Stimulated activated CD8-positive, alpha-beta memory T cell treated with anti-CD3 and anti-CD28 coated beads, Interleukin-7, amount 100 ng/mL, for 24 hours (primary cell): Measurements from ENCODE around the gene NLGN4Y.

Experiments used
- DNase-seq: peaks from one replicate; pipeline ENCODE4 v3.0.0-alpha.2; 2020; ENCODE audit warnings: low read depth

NLGN4Y gene

GRCh38 chrY:14644157-14644952 is 120.0 kb downstream of the NLGN4Y start:
- DNase-seq, result no peak

- no peak for DNase-seq
Observed at GRCh38 chrY:14679181-14679580, 154.9 kb downstream of the NLGN4Y start.

- no peak for DNase-seq
Observed at GRCh38 chrY:14694543-14694942, 170.2 kb downstream of the NLGN4Y start.

GRCh38 chrY:14708158-14708557 is 183.8 kb downstream of the NLGN4Y start:
- DNase-seq, result no peak

- no peak for DNase-seq
Observed at GRCh38 chrY:14741596-14741995, 217.3 kb downstream of the NLGN4Y start.

DNA sequence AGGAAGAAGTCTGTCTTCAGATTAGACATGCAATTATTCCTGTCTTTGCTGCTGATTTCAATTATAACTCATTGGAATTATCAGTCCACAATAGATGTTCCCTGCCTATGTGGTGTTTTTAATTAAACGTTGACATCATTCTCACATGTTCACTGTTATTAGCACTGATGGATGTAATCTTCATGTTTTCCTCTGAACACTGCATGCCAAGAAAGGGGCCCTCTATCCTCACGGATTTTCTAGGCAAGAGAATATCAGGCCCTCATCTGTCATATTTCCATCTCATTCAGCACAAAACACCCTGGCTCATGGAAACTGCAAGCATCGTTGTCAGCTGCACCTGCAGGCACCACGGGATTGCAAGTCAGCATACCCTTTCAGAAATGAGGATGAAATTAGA is 224.0 kb downstream of the NLGN4Y start:
- DNase-seq, result no peak

DNA sequence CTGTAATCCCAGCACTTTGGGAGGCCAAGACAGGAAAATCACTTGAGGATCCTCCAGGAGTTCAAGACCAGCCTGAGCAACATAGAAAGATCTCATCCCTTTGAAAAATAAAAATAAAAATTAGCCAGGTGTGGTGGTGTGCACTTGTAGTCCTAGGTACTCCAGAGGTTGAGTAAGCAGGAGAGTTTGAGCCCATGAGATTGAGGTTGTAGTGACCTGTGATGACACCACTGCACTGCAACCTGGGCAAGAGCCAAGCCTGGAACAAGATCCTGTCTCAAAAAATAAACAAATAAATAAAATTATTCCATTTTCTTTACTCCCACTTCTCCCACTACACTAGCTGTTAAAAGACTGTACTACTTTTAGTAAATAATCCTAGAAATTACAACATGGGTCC is 231.2 kb downstream of the NLGN4Y start:
- no peak for DNase-seq

DNA sequence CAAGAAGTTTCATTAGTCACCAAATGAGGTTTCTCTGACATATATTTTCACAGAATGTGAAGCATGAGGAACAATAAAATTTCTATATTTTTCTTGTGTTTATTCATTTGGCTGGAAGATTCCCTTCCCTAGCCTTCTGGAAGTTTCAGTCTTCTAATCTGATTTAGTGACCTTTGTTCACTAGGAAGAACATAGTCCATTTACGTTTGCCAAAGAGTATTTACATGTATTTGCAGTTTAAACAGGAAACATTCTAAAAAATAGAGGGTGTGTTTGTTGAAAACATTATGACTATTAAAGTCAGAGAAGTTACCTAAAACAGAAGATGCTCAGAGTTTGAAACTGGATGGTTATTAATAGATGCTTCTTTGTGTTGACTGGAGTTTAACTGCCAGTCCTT is 238.6 kb downstream of the NLGN4Y start:
- DNase-seq, result no peak

GRCh38 chrY:14763600-14763999 is 239.3 kb downstream of the NLGN4Y start:
- DNase-seq, result no peak

DNA sequence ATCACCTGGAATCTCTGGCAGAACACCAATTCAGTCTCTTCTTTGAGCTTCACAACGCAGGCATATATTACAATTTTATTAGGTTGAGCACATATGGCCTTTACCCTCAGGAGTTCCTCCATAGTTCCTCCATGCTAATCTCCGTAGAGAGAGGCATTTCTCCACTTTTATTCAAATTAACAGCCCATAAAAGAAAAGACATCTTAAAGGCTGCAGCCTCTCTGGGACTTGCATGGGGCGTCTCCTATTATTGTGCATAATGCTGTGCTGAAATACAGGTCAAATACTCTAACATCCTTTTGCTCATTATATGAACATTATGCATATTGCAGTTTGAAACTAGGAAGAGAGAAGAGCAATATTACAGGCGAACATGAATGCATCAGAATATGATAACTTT is 253.9 kb downstream of the NLGN4Y start:
- no peak for DNase-seq

DNA sequence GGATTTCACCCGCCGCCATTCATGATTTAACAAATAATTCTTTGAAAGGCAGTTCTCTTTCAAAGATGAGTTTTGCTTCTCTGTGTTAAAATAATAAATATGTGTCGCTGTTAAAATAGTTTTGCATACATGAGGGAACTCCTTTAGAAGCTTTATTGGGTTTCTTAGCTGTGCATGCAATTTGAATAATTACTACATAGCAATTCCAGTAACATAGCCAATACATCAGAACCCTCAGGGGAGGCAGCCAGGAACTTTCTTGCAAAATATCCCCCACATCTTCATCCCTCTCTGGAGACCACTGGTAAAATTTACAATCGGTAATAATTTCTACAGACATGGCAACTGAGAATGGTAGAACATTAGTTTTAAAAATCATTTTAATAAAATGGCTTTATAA is 268.8 kb downstream of the NLGN4Y start:
- DNase-seq, result no peak

- no peak for DNase-seq
Observed at GRCh38 chrY:14793674-14794073, 269.3 kb downstream of the NLGN4Y start.

DNA sequence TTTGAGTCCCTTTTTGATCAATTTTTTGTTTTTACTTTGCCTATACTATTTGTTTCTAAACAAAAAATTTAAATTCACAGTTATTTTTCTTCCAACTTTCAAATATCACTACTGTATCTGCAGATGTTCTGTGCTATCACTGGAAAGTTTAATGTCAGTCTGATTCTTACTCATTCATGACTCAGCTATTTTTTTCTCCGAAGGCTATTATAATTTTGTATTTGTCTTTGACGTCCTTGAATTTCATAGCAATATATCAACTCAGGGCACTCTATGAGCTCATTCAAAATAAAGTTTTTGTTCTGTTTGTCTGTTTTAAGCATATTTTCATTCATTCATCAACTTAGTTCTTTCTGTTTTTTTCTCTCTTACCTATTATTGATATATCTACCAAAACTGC is 273.7 kb downstream of the NLGN4Y start:
- no peak for DNase-seq

- DNase-seq, result no peak
Observed at GRCh38 chrY:14801096-14801495, 276.8 kb downstream of the NLGN4Y start.

GRCh38 chrY:14802125-14802524 is 277.8 kb downstream of the NLGN4Y start:
- DNase-seq, result no peak

- no peak for DNase-seq
Observed at GRCh38 chrY:14804041-14804440, 279.7 kb downstream of the NLGN4Y start.

DNA sequence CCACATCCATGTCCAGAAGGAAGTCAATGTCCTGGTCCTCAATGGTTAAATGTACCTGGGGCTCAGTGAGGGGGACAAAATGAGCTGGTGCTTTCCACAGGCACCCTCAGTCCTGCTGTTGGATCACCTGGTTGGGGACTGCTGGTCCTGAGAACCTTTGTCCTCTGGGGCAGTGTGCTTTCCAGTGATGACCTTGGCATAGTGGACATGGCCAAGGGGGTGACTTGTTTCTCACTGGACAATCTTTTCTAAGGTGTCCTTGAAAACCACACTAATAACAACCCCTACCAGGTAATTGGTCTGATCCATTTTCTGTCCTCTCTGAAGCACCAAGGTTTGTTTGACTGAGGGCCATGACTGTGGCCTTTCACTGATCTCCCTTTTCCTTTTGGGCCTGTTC is 294.1 kb downstream of the NLGN4Y start:
- DNase-seq, result no peak

DNA sequence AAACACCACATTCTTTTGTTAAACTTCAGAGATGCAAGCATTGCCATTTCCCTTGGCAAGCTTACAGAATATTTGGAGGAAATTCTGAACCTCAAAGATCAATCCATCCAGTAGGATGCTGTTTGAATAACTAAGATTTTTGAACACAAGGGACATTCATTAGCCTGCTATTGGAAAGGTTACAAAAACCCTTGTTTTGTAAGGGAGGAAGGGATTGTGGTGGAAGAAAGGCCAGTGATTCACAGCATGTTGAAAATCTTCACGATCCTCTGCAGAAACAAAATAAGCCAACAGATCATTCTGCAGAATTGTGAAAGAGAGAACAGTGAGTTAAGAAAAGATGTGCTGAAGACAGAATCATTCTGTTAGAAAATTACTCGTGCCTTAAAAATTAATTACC is 297.9 kb downstream of the NLGN4Y start:
- DNase-seq, result no peak

- DNase-seq, result no peak
Observed at GRCh38 chrY:14822906-14823305, 298.6 kb downstream of the NLGN4Y start.

DNA sequence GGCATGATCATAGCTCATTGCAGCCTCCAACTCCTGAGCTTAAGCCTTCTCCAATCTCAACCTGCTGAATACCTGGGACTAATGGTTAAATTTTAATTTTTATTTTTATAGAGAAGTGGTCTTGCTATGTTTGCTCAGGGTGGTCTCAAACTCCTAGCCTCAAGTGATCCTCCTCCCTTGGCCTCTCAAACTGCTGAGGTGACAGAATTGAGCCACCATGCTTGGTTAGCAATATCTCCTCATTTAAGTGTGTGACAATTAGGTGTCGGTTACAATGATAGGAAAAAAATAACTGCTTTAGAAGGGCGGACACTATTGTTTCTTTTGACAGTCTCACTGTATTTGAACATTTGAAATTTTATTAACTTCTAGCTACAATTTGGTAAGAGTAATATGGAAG is 300.3 kb downstream of the NLGN4Y start:
- DNase-seq, result no peak

GRCh38 chrY:14825728-14826127 is 301.4 kb downstream of the NLGN4Y start:
- no peak for DNase-seq

DNA sequence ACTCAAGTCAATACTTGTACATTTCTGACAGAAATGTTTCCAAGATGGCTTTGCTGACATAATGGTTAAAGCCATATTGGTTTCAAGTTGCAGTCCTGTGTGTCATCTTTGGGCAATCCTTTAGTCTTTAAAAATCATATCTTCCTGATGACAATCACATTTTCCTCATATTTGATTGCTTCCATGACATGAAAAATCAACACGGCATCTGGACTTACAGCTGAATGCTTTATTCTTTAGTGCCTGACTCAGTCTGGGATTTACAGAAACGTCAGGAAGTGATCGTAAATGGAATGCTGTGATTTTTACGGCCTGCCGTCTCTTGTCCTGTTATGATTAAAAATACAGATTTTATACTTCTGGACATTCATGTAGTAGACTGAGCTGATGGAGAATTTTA is 304.2 kb downstream of the NLGN4Y start:
- DNase-seq, result no peak

GRCh38 chrY:14829366-14829885 is 305.1 kb downstream of the NLGN4Y start:
- DNase-seq, result no peak
